Activated CD8-positive, alpha-beta T cell treated with anti-CD3 and anti-CD28 coated beads for 36 hours (primary cell): ENCODE data around the gene PPT2. TPM values are rescaled to one million over a fixed set of nuclear protein-coding genes. Genes with fewer than 3 reads are reported as not detected.
A peak's percentile ranks its signal among the peaks of the same experiment; 100 is the strongest.

Source experiments
- ATAC-seq: fragments of 200-7000 bp; cut with Tn5 transposase; one replicate; pipeline ENCODE4 v1.10.0; 2021; ENCODE audit warnings: mild to moderate bottlenecking, moderate library complexity
- CTCF ChIA-PET: fragments of 350-600 bp; sonication (Branson Sonifier 250); formaldehyde crosslinking; loops from one replicate; lab custom pipeline; 2021; ENCODE audit warnings: antibody characterized with exemption; lab: Charles Lee
- POLR2A ChIA-PET: fragments of 350-600 bp; sonication (Branson Sonifier 250); formaldehyde crosslinking; loops from one replicate; lab custom pipeline; 2021; ENCODE audit warnings: antibody characterized with exemption; lab: Charles Lee
- DNase-seq: peaks from one replicate; pipeline ENCODE4 v3.0.0-alpha.2; 2020
- H3K27ac Mint-ChIP-seq: one replicate; pipeline ENCODE4 v1.8.0; 2021; ENCODE audit warnings: mild to moderate bottlenecking, mixed read lengths
- H3K27me3 Mint-ChIP-seq: one replicate; pipeline ENCODE4 v1.8.0; 2021; ENCODE audit warnings: mixed read lengths
- H3K36me3 Mint-ChIP-seq: one replicate; pipeline ENCODE4 v1.8.0; 2021; ENCODE audit warnings: low read depth, mixed read lengths
- H3K4me1 Mint-ChIP-seq: one replicate; pipeline ENCODE4 v1.8.0; 2021; ENCODE audit warnings: low read depth, mixed read lengths
- H3K4me3 Mint-ChIP-seq: one replicate; pipeline ENCODE4 v1.8.0; 2021; ENCODE audit warnings: mild to moderate bottlenecking, moderate library complexity, mixed read lengths
- H3K9me3 Mint-ChIP-seq: one replicate; pipeline ENCODE4 v1.8.0; 2021; ENCODE audit warnings: mixed read lengths
- CTCF ChIP-seq: fragments of 200-600 bp; IDR thresholded peaks from one replicate; pipeline ENCODE4 v1.8.0; 2022; ENCODE audit warnings: antibody characterized with exemption, mild to moderate bottlenecking
- intact Hi-C: fragments of 100-400 bp; cut with micrococcal nuclease; formaldehyde crosslinking; loops from one replicate; pipeline ENCODE4 v1.10.0; 2022
- total RNA-seq, 2 experiments: library from RNA; stranded (reverse); gene quantifications; one replicate each; pipeline ENCODE4 v1.2.3, GENCODE V29; 2021

Gene PPT2
- total RNA-seq, 2 experiments from 2014 or later = 14.4 to 21.7 TPM

- Mint-ChIP-seq H3K36me3 (peaks cover 3% of the 10 kb centered on the region), H3K9me3 (no peaks in the 10 kb centered on the region), H3K27me3 (peaks cover 23% of the 10 kb centered on the region), H3K4me1 (peaks cover 27% of the 10 kb centered on the region), H3K4me3 (no peak overlapping the region), H3K27ac (no peak overlapping the region)
- no peak for TF ChIP-seq CTCF
- ATAC-seq (no peak), DNase-seq (no peak)
- CTCF ChIA-PET = interaction anchor here (3.7 kb wide), 1 partner anchor 28 kb away, joined by 21 read pairs; no protein-coding TSS in a partner anchor
- POLR2A ChIA-PET = interaction anchor here (1.0 kb wide), 1 partner anchor 21 kb away, joined by 4 read pairs; no protein-coding TSS in a partner anchor
- intact Hi-C loops = no loop called here
Measured at GRCh38 chr6:32146287-32146686, 7.7 kb upstream of the PPT2 start.

GRCh38 chr6:32146687-32147086 is 7.3 kb upstream of the PPT2 start:
- ChIA-PET POLR2A (interaction anchor here (1.0 kb wide), 1 partner anchor 22 kb away, joined by 4 read pairs; no protein-coding TSS in a partner anchor), CTCF (interaction anchor here (3.7 kb wide), 1 partner anchor 28 kb away, joined by 21 read pairs; no protein-coding TSS in a partner anchor)
- H3K9me3 Mint-ChIP-seq = no peaks in the 10 kb centered on the region
- no peak overlapping the region for H3K27ac Mint-ChIP-seq
- TF ChIP-seq CTCF = no peak
- peaks cover 23% of the 10 kb centered on the region for H3K27me3 Mint-ChIP-seq
- no peak for ATAC-seq
- no peak overlapping the region for H3K4me3 Mint-ChIP-seq
- H3K4me1 Mint-ChIP-seq = peaks cover 28% of the 10 kb centered on the region
- intact Hi-C loops = no loop called here
- H3K36me3 Mint-ChIP-seq = peaks cover 3% of the 10 kb centered on the region
- DNase-seq = no peak

GRCh38 chr6:32147401-32148132 is 6.4 kb upstream of the PPT2 start:
- POLR2A ChIA-PET = no interaction called here
- Mint-ChIP-seq H3K9me3 (no peaks in the 10 kb centered on the region), H3K27ac (no peak overlapping the region), H3K36me3 (peaks cover 3% of the 10 kb centered on the region), H3K27me3 (peaks cover 23% of the 10 kb centered on the region), H3K4me3 (peak overlapping the region; percentile 78), H3K4me1 (peaks cover 35% of the 10 kb centered on the region)
- DNase-seq = no peak
- intact Hi-C loops = no loop called here
- CTCF ChIA-PET = interaction anchor here (0.6 to 3.7 kb wide), 6 partner anchors 18 to 747 kb away, joined by 3 to 21 read pairs (median 4); partner anchors contain the start of genes ATF6B and TAP2
- ATAC-seq = no peak
- TF ChIP-seq CTCF = no peak

- Mint-ChIP-seq H3K36me3 (peaks cover 3% of the 10 kb centered on the region), H3K4me3 (peak overlapping the region; percentile 78), H3K4me1 (peaks cover 44% of the 10 kb centered on the region), H3K9me3 (no peaks in the 10 kb centered on the region), H3K27ac (peak overlapping the region; percentile 63), H3K27me3 (peaks cover 23% of the 10 kb centered on the region)
- CTCF ChIA-PET = interaction anchor here (0.6 to 3.7 kb wide), 9 partner anchors 10 to 746 kb away, joined by 3 to 21 read pairs (median 4); partner anchors contain the start of genes ATF6B and TAP2
- POLR2A ChIA-PET = no interaction called here
- intact Hi-C loops = no loop called here
- peak; percentile 87 for DNase-seq
- peak; percentile 57 for TF ChIP-seq CTCF
- ATAC-seq = peak; percentile 89
Measured at GRCh38 chr6:32148289-32149091, 5.5 kb upstream of the PPT2 start.
